ENCODE data around the gene TBC1D5.
"Not testable (repeated sequence)": the region's sequence is repeated elsewhere in the genome, so short reads cannot be mapped to it uniquely, and the experiment has no call there.

The TBC1D5 gene

DNA sequence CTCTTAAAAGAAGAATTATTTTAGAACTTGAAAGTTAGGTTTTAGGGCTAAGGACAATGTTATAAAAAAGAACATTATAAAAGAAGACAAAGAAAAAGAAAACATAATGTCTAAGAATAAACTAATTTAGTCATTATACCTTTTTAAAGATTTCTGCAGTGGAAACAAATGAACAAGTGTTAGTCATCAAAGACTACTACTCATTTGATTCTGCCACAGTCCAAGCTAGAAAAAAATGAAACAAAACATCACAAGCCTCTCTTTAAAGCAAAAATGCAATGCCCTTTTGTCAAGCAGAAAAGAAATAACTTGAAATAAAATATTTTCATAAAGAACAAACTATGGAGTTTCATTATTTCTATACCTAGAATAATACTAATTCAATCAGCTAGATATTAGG is 102.0 kb downstream of the TBC1D5 start:
- DNase-seq, result no peak

DNA sequence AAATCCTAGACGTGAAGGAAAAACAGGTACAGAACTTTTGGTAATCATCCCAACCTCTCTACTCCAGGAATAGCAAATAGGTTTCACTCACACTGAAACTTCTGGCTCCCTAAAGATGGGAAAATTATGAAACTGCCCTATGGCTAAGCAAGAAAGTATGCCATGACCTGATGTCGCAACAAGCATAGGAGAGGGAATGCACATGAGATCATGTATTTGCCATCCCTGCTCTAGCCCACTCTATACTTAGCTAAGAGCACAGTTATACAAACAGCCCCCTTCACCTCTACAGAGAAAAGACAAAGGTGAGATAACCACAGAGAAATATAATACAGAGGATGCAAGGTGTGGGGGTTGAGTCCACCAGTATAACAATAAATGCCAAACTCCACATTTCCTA is 102.7 kb downstream of the TBC1D5 start:
- DNase-seq, result no peak

DNA sequence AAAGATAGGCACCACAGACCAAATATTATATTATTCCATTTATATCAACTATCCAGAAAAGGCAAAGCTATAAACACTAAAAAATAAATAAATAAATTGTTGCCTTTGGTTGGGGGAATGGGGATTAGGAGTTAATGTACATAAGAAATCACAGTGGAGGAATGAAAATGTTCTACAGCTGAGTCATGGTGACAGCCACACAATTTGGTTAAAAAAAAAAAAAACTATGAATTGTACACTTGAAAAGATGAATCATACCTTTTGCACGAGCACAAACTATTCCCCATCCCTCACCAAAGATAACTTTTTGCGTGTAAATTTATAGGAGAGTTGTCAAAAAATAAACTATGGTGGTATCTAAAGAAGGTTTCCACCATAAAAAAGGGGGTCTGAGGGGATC is 103.2 kb downstream of the TBC1D5 start:
- no peak for DNase-seq

DNA sequence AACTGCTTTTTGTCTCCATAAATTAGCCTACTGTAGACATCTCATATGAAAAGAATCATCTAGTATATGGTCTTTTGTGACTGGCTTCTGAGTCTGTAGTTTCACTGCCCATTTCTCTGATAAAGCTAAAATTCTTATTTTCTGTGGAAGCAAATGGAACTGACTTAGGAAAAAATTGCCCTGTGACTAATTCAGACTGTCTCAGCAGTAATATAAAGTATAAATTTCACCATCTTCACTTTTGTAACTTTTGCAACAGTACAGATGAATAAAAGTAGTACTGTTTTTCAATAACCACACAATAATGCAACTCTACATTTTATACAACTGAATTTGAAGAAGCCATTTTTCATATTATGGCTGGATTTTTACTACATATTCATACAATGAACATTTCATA is 104.1 kb downstream of the TBC1D5 start:
- DNase-seq, result no peak

DNA sequence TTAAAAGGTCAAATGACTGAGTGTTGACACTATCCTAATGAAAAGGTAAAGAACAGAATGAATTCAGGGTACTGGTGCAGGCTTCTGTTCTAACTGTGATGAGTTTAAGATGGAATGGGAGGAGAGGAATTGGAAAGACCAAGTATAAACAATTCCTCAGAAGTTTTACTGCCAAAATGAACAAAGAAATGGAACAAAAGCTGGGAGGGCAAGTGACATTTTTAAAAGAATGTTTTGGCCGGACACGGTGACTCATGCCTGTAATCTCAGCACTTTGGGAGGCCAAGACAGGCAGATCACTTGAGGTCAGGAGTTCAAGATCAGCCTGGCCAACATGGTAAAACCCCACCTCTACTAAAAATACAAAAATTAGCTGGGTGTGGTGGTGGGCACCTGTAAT is 106.8 kb downstream of the TBC1D5 start:
- not testable (repeated sequence) for DNase-seq

DNA sequence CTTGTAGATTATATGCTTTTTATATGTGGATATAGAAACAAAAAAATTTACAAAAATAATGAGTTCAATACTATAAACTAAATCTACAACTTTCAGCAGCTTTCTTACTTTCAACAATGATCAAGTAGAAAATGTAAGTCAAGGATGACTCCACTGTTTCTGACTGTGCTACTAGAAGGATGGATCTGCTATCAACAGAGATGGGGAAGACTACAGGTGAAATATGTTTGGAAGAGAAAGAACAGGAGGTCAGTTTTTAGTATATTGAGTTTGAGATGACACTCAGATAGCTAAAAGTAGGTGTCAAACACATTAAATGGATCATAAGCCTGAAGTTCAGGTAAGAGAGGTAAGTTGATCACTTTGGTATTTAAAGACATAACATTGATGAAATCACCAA is 107.5 kb downstream of the TBC1D5 start:
- DNase-seq, result no peak

DNA sequence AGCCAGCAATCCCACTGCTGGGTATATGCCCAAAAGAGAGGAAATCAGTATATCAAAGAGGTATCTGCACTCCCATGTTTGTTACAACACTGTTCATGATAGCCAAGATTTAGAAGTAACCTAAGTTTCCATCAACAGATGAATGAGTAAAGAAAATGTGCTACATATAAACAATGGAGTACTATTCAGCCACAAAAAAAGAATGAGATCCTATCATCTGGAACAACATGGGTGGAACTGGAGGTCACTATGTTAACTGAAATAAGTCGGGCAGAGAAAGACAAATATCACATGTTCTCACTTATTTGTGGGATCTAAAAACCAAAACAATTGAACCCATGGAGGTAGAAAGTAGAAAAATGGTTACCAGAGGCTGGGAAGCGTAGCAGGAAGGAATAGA is 108.2 kb downstream of the TBC1D5 start:
- DNase-seq, result no peak

DNA sequence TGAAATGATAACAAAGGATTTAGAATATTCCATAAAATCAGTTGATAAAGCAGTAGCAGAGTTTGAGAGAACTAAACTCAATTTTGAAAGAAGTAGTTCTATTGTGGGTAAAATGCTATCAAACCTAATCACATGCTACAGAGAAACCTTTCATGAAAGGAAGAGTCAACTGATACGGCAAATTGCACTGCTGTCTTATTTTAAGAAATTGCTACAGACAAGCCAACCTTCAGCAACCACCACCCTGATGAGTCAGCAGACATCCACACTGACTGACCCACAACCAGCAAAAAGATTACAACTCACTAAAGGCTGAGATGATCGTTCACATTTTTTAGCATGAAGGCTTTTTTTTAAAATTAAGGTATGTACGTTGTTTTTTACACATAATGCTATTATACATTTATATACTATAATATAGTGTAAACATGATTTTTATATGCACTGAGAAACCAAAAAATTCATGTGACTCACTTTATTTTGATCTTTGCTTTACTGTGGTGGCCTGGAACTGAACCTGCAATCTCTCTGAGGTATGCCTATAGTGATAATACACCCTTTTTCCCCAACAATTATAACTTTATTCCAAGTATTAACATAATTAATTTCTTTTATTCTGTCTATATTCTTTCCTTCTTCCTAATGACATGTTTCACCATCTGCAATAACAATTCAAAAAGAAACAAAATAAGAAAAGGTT is 109.9 kb downstream of the TBC1D5 start:
- no peak for DNase-seq

DNA sequence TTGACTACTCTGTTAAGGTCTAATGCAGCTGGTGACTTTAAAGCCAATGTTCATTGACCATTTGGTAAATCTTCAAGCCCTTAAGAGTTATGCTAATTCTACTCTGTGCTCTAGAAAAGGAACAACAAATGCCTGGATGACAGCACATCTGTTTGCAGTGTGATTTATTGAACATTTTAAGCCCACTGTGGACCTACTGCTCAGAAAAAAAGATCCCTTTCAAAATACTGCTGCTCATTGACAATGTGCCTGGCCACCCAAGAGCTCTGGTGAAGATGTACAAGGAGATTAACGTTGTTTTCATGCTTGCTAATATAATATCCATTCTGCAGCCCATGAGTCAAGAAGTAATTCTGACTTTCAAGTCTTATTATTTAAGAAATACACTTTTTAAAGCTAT is 110.8 kb downstream of the TBC1D5 start:
- DNase-seq, result no peak

DNA sequence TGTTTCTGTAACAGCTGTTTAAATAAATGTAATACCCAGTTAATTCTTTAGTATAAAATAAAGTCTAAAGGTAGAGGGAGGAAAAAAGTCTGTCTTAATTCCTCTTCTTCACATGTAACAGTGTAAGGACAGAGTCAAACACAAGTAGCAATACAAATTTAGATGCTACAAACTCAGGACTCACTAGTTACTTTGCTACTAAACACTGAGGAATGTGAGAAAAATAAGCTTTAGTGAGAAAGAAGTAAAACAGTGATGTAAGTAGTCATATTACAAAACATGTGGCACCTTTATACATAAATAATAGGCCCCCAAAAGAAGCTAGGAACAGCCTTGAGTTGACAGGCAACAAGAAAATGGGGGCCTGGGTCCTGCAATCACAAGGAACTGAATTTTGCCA is 113.0 kb downstream of the TBC1D5 start:
- DNase-seq, result no peak

DNA sequence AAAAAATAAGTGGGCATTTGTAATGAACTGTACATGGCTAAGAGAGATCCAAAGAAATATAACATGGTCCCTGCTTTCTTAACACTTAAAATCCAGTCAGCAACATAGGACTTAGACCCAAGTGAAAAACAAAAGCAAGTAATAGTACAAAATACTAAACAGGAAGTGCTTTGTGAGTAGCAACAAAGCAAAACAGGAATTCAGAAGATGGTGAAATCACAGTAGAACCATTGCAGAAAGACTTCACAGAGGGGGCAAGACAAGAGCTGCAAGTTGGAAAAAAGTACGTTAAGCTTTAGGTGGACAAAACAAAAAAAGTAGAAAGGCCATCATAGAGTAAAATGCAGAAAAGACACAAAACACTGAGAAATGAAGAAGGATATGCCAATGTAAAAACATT is 116.0 kb downstream of the TBC1D5 start:
- no peak for DNase-seq

DNA sequence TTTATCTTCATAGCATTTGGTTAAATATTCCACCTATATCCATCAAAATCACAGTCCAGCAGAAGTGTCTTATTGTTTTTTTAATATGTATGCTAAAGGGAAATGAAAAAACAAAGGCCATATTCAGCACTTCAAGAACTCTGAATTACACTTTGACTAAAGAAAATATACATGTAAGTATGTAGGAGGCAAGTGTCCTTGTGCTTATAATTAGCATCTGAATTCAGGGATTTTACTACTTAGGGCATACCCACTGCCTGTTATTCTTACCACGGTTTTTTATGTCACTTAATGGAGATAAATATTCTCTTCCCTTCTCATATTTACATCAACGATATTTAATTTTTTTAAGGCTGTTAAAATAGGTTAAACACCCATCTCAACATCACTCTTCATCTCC is 117.3 kb downstream of the TBC1D5 start:
- DNase-seq, result no peak

DNA sequence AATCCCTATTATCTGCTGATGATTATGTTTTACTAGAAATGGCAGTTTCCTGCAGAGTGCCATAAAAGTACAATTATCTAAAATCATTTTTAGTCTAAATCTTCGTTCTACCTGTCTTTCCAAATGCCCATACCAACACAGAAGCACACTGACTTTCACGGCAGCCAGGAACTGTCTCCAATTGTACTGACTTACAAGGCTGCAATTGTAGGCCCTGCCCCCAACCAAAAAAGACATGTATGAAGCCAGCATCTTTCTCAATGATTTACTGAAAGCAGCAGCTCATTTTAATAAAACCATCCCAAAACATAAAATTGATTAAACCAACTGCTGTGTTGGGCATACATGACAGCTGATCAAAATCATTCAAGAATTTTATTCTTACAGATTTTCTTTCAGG is 119.0 kb downstream of the TBC1D5 start:
- no peak for DNase-seq

DNA sequence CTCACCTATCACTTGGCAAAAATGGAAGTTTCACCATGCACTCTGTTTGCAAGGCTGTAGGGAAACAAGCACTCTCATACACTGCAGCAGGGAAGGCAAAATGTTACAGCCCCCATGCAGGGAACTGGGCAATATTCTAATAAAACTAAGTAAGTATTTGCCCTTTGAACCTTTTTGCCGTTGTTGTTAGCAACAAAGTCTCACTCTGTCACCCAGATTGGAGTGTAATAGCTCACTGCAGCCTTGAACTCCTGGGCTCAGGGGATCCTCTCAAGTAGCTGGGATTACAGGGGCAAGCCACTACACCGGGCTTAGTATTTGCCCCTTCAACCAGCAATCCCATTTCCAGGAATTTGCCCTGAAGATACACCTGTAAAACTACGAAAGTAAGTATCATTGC is 122.5 kb downstream of the TBC1D5 start:
- DNase-seq, result no peak

DNA sequence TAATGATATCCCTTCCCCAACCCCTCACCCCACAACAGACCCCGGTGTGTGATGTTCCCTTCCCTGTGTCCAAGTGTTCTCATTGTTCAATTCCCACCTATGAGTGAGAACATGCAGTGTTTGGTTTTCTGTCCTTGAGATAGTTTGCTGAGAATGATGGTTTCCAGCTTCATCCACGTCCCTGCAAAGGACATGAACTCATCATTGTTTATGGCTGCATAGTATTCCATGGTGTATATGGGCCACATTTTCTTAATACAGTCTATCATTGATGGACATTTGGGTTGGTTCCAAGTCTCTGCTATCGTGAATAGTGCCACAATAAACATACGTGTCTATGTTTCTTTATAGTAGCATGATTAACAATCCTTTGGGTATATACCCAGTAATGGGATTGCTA is 129.4 kb downstream of the TBC1D5 start:
- DNase-seq, result not testable (repeated sequence)

DNA sequence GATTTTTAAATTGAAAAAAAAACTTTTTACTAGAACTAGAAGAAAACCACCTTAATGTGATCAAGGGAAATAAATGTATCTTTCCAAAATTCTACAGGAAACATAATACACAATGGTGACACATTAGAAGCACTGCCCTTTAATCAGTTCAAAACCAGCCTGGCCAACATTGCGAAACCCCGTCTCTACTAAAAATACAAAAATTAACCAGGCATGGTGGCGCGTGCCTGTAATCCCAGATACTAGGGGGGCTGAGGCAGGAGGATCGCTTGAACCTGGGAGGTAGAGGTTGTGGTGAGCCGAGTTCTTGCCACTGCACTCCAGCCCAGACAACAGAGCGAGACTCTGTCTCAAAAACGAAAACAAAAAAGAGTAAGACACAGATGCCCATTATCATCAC is 134.5 kb downstream of the TBC1D5 start:
- DNase-seq, result no peak

DNA sequence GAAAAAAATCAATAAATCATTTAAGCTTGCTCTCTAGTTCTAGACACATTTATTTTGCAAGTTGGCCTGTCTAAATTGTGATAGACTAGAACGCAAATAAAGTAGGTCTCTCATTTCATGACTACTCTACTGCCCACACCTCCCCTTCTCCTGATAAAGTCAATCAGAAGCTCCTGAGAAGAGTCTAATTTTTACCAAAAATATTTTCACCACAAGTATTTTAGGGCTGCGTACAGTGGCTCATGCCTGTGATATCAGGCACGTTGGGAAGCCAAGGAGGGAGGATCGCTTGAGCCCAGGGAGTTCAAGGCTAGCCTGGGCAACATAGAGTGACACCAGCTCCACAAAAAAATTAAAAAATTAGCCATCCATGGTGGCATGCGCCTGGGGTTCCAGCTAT is 136.5 kb downstream of the TBC1D5 start:
- DNase-seq, result no peak

DNA sequence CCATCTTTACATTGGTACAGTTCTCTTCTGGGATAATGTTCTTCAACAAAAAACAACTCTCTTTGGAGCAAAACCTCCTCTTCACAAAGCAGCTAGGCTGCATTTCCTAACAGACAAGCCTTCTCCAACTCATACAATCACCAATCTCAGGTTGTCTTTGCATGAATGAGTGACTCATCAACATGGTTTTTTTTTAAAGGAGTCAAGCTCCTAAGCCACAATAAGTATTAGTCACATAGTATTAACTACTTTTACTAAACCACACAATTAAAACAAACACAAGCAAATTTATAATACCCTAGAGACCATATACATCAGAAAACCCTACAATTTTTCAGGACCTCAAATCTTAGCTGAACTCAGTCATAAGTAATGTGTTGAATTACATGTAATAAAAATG is 137.4 kb downstream of the TBC1D5 start:
- no peak for DNase-seq

DNA sequence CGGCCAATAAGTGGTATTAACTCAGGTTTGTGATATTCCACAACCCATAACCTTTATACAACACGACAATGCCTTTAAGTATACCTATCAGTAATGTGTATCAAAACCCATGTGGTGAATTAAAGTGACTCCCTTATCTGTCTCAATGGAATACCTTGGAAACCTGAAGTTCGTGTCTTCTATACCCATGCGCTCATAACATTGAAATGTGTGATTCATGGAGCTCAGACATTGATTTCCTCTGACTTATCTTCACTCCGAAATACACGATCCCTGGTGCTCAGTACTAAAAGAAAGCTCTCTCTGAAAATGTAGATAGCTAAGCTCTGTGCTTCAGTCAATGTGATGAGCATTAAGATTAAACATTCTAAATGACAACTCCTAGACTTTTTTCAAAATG is 140.3 kb downstream of the TBC1D5 start:
- no peak for DNase-seq

DNA sequence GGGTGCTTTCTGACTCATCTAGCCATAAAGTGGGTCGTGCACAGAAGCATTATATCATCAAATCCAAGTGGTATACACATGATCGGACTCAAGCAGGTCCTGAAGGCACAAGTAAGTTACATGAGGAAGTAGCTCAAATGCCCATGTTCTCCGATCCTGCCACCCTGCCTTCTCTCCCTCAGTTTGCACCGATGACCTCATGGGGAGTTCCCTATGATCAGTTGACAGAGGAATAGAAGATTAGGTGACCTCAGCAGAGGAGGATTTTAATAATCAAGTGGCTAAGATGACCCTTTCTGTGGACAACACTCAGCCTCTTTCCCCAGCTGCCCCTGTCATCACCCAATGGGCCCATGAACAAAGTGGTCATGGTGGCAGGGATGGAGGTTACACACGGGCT is 149.5 kb downstream of the TBC1D5 start:
- no peak for DNase-seq

DNA sequence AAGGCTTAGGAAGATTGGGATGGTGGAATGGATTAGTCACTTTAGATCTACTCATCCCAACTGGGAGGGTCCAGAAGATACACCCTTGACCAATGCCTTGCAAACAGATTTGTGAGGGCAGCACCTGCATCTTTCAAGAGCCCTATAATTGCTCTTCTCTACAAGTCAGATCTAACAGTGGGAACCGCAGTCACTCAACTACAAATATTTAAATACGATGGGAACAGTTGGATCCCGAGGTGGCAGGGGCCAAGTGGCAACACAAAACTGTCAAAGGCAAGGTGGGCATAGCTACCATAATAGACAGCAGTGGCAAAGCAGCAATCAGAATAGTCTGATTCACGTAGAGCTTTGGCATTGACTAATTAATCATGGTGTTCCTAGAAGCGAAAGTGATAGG is 152.0 kb downstream of the TBC1D5 start:
- DNase-seq, result no peak

DNA sequence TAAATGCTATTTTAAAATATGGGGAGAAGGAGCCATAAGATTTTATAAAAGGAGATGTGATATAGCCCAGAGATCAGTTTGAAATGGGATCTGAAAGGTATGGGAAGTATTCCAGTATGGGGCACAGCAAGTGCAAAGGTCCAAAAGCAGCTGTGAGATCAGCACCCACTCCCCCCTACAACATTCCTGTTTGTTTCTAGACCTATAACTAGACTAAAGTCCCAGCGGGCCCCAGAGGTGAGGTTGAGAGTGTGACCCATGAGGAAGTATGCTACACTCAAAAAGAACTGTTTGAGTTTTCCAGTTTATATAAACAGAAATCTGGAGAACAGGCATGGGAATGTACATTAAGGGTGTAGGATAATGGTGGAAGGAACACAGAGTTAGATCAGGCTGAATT is 152.5 kb downstream of the TBC1D5 start:
- DNase-seq, result no peak

DNA sequence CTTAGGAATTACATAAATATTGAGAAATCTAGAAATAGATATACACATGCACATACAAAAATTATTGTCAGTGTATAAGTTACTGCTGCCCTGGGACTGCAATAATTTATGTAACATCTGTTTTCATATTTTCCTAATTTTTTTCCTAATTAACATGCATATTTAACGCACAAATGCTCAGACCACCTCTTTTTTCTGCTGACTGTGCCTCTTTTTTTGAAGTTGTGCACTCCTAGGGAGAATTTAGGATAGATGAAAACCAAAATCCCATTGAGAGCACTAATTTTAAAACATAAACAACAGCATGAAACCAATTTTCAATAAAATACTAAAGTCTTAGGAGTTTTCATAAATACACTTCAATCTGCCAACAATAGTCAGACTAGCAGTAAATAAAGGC is 154.0 kb downstream of the TBC1D5 start:
- no peak for DNase-seq

DNA sequence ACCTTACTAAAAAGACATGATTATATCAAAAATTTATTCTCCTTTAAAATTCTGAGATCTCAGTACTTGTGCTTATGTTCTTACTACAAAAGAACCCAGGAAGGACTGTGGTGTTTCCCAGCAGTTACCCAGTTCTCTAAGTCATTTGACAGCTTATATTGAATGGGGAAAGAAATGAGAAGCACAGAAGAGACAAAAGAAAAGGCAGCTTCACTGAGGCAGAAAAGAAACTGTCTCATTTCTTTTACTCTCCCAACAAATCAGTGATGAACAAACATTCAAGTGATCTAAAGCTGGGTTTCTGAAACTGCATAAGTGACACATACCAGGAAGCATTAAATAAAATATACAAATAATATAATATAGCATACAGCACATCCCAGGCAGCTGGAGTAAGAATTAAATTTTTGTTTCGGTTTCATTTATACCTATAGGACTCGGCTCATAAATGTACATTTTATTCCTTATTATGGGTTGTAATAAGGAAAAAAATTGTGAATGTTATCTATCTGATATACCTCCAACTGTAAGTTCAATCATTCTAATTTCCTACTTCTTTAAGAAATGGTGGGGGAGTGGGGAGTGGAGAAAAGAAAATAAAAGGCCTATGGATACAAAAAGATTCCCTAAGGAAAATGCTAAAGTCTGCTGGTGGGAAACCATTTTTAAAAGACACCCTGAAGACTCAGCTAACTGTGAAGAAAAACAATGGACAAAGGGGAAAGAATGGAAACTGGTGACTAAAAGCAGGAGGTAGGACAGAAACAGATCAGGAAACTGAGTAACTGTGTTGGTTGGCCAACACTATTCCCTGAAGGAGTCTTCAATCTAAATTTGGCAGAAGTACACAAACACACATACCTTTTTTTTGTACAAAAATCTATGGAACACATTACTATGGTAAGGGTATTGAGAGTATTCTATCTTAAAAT is 156.8 kb downstream of the TBC1D5 start:
- DNase-seq, result no peak

DNA sequence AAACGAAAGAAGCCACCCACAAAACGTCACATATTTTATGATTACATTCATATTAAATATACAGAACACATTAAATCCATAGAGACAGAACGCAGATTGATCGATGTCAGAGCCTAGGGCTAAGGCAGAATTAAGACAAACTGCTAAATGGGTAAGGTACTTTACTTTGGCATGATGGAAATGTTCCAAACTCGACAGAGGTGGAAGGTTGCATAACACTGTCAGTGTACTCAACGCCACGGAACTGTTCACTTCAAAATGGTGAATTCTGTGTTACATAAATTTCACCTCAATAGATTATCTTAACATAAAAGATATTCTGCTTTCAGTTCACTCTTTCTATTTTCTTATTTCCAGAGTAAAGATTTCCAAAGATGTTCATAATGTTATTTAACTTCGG is 158.4 kb downstream of the TBC1D5 start:
- DNase-seq, result no peak

Data from CD4-positive, alpha-beta T cell treated with Interleukin-17A for 1 hour (primary cell).